ENCODE measurements around the gene ZFP57. TPM values are rescaled to one million over a fixed set of nuclear protein-coding genes. Genes with fewer than 3 reads are reported as not detected.

ZFP57 gene
- total RNA-seq, result 3.0 TPM

- DNase-seq (ENCODE audit: low spot score), result no peak
Measured at GRCh38 chr6:29680904-29681303, at the start of gene ZFP57. Gene ZFP57 (minus strand): TSS chr6:29681152. CDS start chr6:29677003, 4,149 bp downstream.

- no peak for DNase-seq (ENCODE audit: low spot score)
Measured at GRCh38 chr6:29730575-29731126, 49.7 kb upstream of the ZFP57 start.

- no peak for DNase-seq (ENCODE audit: low spot score)
Measured at GRCh38 chr6:29729774-29730328, 48.9 kb upstream of the ZFP57 start.

GRCh38 chr6:29728875-29729270 lies 47.9 kb upstream of the ZFP57 start:
- DNase-seq (ENCODE audit: low spot score), result no peak

GRCh38 chr6:29728173-29728874 lies 47.4 kb upstream of the ZFP57 start:
- peak; percentile 8 for DNase-seq (ENCODE audit: low spot score)

- no peak for DNase-seq (ENCODE audit: low spot score)
Measured at GRCh38 chr6:29727637-29728036, 46.7 kb upstream of the ZFP57 start.

- DNase-seq (ENCODE audit: low spot score), result peak; percentile 34
Measured at GRCh38 chr6:29726571-29727194, 45.7 kb upstream of the ZFP57 start.

- no peak for DNase-seq (ENCODE audit: low spot score)
Measured at GRCh38 chr6:29726001-29726400, 45.0 kb upstream of the ZFP57 start.

- no peak for DNase-seq (ENCODE audit: low spot score)
Measured at GRCh38 chr6:29724937-29725869, 44.3 kb upstream of the ZFP57 start.

- DNase-seq (ENCODE audit: low spot score), result no peak
Measured at GRCh38 chr6:29723666-29724588, 43.0 kb upstream of the ZFP57 start.

- peak; percentile 88 for DNase-seq (ENCODE audit: low spot score)
Measured at GRCh38 chr6:29723262-29723665, 42.3 kb upstream of the ZFP57 start, which contains the start of gene HLA-F. Gene HLA-F (plus strand): TSS chr6:29723434. CDS start chr6:29723464, 30 bp downstream.

GRCh38 chr6:29720863-29721262 lies 39.9 kb upstream of the ZFP57 start:
- DNase-seq (ENCODE audit: low spot score), result no peak

- DNase-seq (ENCODE audit: low spot score), result no peak
Measured at GRCh38 chr6:29710281-29710941, 29.5 kb upstream of the ZFP57 start.

- DNase-seq (ENCODE audit: low spot score), result no peak
Measured at GRCh38 chr6:29709188-29709587, 28.2 kb upstream of the ZFP57 start.

GRCh38 chr6:29708432-29709179 lies 27.7 kb upstream of the ZFP57 start:
- no peak for DNase-seq (ENCODE audit: low spot score)

GRCh38 chr6:29705389-29706231 lies 24.7 kb upstream of the ZFP57 start:
- no peak for DNase-seq (ENCODE audit: low spot score)

- DNase-seq (ENCODE audit: low spot score), result no peak
Measured at GRCh38 chr6:29702519-29703103, 21.7 kb upstream of the ZFP57 start.
